GM18867 (cell line): ENCODE data around the gene PTPRJ.

ENCODE experiments used
- ATAC-seq: cut with Tn5 transposase; IDR thresholded peaks from one replicate; pipeline ENCODE4 v1.9.1; 2021; ENCODE audit warnings: mild to moderate bottlenecking, moderate library complexity; ENCODE audit not compliant: unreplicated experiment

Gene PTPRJ

GRCh38 chr11:48141475-48142122 is 161.2 kb downstream of the PTPRJ start:
- no peak for ATAC-seq

- no peak for ATAC-seq
These were observed 162.5 kb downstream of the PTPRJ start for GRCh38 chr11:48142889-48143288.

- no peak for ATAC-seq
These were observed 168.4 kb downstream of the PTPRJ start for GRCh38 chr11:48148749-48149148.

- no peak for ATAC-seq
These were observed 169.9 kb downstream of the PTPRJ start for GRCh38 chr11:48150213-48150612.

DNA sequence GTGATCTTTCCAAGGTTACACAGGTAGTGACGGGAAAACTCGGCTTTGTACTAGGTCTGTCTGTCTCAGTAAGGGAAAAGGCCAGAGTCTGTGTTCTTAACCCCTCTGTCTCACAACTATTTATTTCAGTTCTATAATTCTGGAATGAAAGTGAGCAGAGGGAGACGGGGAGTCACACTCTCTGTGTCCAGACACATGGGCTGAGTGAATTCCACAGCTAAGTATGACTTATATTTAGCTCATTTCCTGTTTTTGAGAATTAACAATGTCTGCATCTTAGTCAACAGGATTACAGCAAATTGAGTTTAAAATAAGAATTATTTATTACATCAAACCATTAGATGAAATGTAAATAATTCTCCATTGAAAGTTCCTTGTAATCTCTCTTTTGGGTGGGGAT is 173.8 kb downstream of the PTPRJ start:
- no peak for ATAC-seq

GRCh38 chr11:48161951-48162884 is 181.9 kb downstream of the PTPRJ start:
- ATAC-seq = no peak

- no peak for ATAC-seq
These were observed 182.5 kb downstream of the PTPRJ start for GRCh38 chr11:48162885-48163268.

DNA sequence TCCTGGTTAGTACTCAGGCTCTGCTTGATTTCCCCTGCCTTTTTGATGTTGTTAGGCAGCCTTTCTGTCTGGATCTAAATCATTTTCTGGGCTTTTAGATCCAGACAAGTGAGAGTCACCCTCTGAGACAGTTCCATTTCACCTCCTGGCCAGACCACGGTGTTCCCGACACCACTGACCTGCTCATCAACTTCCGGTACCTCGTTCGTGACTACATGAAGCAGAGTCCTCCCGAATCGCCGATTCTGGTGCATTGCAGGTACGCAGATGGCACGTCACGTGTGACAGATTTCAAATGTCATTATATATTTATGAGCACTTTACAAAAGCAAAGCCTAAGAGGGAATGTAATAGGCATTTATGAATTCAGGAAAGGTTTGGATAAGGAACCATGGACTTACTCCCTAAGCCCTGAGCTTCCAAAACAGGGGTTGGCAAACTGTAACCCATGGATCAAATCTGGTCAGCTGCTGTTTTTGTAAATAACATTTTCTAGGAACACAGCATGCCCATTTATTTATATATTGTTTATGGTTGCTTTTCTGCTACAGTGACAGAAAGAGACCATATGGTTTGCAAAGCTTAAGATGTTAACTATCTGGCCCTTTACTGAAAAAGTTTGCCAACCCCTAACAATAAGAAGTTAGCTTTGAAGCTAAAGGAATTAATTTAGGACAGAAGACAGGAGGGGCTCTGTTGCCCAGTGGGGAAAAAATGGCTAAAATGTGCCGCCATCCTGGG is 183.2 kb downstream of the PTPRJ start:
- ATAC-seq = no peak

- ATAC-seq = no peak
These were observed 184.5 kb downstream of the PTPRJ start for GRCh38 chr11:48164836-48165235.

- no peak for ATAC-seq
These were observed 185.1 kb downstream of the PTPRJ start for GRCh38 chr11:48165426-48165825.

DNA sequence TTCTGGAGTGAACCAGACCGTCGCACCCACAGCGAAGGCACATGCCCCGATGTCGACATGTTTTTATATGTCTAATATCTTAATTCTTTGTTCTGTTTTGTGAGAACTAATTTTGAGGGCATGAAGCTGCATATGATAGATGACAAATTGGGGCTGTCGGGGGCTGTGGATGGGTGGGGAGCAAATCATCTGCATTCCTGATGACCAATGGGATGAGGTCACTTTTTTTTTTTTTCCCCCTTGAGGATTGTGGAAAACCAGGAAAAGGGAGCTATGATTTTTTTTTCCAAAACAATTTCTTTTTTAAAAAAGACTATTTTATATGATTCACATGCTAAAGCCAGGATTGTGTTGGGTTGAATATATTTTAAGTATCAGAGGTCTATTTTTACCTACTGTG is 187.0 kb downstream of the PTPRJ start:
- ATAC-seq = no peak

- no peak for ATAC-seq
These were observed 188.5 kb downstream of the PTPRJ start for GRCh38 chr11:48168815-48169214.

GRCh38 chr11:48169259-48169658 is 188.9 kb downstream of the PTPRJ start:
- no peak for ATAC-seq

- no peak for ATAC-seq
These were observed 189.4 kb downstream of the PTPRJ start for GRCh38 chr11:48169717-48170116.

DNA sequence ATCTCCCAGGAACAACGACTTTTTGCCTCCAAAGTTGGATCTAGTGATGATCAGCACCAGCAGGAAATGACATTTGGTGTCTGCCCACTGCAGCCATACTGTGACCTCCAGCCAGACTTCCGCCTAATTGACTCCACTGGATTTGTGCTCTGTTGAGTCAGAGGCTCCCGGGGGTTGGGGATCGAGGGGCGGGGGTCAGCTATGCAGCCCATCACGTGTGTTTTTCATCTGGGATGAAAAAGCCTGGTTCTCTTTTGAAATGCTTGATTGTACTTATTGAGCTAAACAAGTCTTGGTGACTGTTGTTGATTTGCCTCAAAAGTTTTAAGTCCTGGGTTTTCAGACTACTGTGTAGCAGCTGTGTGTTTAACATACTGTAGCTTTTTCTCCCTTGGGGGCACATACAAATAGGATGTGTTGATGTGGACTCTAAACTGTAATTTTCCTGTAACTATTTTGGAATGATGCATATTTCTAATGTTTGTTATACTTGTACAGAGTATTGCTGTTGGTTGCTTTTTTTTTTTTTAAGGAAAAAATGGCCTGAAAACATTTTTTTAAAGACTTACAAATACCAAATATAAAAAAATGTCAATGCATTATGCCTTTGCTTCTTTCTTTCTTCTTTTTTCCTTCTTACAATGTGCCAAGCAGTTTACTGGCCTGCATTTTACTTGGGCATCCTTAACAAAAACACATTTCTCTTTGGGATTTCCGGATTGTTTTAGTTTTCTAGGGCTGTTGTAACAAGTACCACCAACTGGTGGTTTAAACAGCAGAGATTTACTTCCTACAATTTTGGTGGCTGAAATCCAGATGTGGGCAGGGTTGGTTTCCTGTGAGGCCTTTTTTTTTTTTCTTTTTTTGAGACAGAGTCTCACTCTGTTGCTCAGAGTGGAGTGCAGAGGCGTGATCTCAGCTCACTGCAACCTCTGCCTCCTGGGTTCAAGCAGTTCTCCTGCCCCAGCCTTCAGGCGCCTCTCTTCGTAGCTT is 190.2 kb downstream of the PTPRJ start:
- no peak for ATAC-seq

- ATAC-seq = peak; percentile 80
These were observed 192.7 kb downstream of the PTPRJ start for GRCh38 chr11:48172818-48173609.

GRCh38 chr11:48177661-48178060 is 197.3 kb downstream of the PTPRJ start:
- ATAC-seq = no peak

- ATAC-seq = no peak
These were observed 200.3 kb downstream of the PTPRJ start for GRCh38 chr11:48180627-48181026.

GRCh38 chr11:48182860-48183526 is 202.6 kb downstream of the PTPRJ start:
- no peak for ATAC-seq
